Breast epithelium (tissue), 4 donors: ENCODE data around the gene ALG5. TPM values are rescaled to one million over a fixed set of nuclear protein-coding genes. Genes with fewer than 3 reads are reported as not detected.

Experiments used
- DNase-seq, 2 donors: peaks; one replicate each; pipeline ENCODE4 v3.0.0-alpha.2; 2019; ENCODE audit warnings: low spot score in 2 of 2
- H3K27ac ChIP-seq, 2 donors: fragments of 200-600 bp; sonication (generic) in 1 of 2; one replicate each; pipeline ENCODE4 v1.5.1; 2016 to 2019; ENCODE audit warnings: mild to moderate bottlenecking in 1 of 2
- H3K27me3 ChIP-seq, 2 donors: fragments of 200-600 bp; sonication (generic) in 1 of 2; one replicate each; pipeline versions ENCODE4 v1.5.1 to v1.6.0; 2017 to 2019; ENCODE audit warnings: control low read depth in 1 of 2, mild to moderate bottlenecking in 1 of 2
- H3K36me3 ChIP-seq: fragments of 200-600 bp; one replicate; pipeline ENCODE4 v1.5.1; 2019
- H3K4me1 ChIP-seq, 2 donors: fragments of 200-600 bp; sonication (generic); one replicate each; pipeline ENCODE4 v1.5.1; 2016 to 2019; ENCODE audit warnings: control low read depth in 1 of 2
- H3K4me3 ChIP-seq, 3 donors: fragments of 200-600 bp; sonication (generic); 1 replicate in 2 of 3; 2 replicates in 1 of 3; pipeline ENCODE4 v1.5.1; 2016 to 2019; ENCODE audit warnings: mild to moderate bottlenecking in 3 of 3, moderate library complexity in 2 of 3
- H3K9me3 ChIP-seq, 2 donors: fragments of 200-600 bp; sonication (generic) in 1 of 2; one replicate each; pipeline ENCODE4 v1.5.1; 2016 to 2019; ENCODE audit warnings: control low read depth in 1 of 2
- CTCF ChIP-seq, 3 donors: fragments of 450-650 bp; IDR thresholded peaks; one replicate each; pipeline ENCODE4 v1.5.1; 2016 to 2017; ENCODE audit warnings: antibody characterized with exemption in 3 of 3, mild to moderate bottlenecking in 3 of 3, moderate library complexity in 3 of 3
- POLR2A ChIP-seq: fragments of 450-650 bp; IDR thresholded peaks from one replicate; pipeline ENCODE4 v1.6.1; 2016; ENCODE audit warnings: antibody characterized with exemption, mild to moderate bottlenecking, moderate library complexity
- POLR2AphosphoS5 ChIP-seq, 3 donors: sonication (generic); formaldehyde crosslinking; IDR thresholded peaks; one replicate each; pipeline ENCODE4 v1.6.1; 2017; ENCODE audit warnings: antibody characterized with exemption in 3 of 3
- intact Hi-C: fragments of 100-400 bp; cut with DNase I; formaldehyde crosslinking; loops from one replicate; pipeline ENCODE4 v1.15.1; 2023; ENCODE audit warnings: low total_unique reads
- total RNA-seq, 3 donors: library from RNA; depleted of rRNA; stranded (reverse); fragments of >200 nt; gene quantifications; one replicate each; pipeline ENCODE4 v1.1.0, GENCODE V29; 2016

The ALG5 gene, protein sequence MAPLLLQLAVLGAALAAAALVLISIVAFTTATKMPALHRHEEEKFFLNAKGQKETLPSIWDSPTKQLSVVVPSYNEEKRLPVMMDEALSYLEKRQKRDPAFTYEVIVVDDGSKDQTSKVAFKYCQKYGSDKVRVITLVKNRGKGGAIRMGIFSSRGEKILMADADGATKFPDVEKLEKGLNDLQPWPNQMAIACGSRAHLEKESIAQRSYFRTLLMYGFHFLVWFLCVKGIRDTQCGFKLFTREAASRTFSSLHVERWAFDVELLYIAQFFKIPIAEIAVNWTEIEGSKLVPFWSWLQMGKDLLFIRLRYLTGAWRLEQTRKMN
- 10 to 100 TPM; 32.6 to 37.0 (median 32.8) TPM for total RNA-seq

GRCh38 chr13:36999054-36999714 lies at the start of gene ALG5:
ALG5 (minus strand) TSS chr13:36999340; CDS start chr13:36999300, 40 bp downstream.
- H3K4me3 ChIP-seq, result peak within 1 kb of the TSS; percentile 83 to 98 (median 98)

GRCh38 chr13:37047846-37048245 lies 48.7 kb upstream of the ALG5 start:
- H3K9me3 ChIP-seq, result no peaks in the 10 kb centered on the region
- H3K27ac ChIP-seq, result no peak overlapping the region
- intact Hi-C loops, result no loop called here
- H3K4me3 ChIP-seq, result no peak overlapping the region
- DNase-seq, result no peak
- no peaks in the 10 kb centered on the region for H3K4me1 ChIP-seq
- no peaks in the 10 kb centered on the region for H3K36me3 ChIP-seq
- H3K27me3 ChIP-seq, result no peaks in the 10 kb centered on the region
- TF ChIP-seq CTCF (IDR thresholded peaks at IDR 0.05) (no peak), POLR2A (no peak), POLR2AphosphoS5 (IDR thresholded peaks at IDR 0.05) (no peak)

More at GRCh38 chr13:36999054-36999714, at the start of gene ALG5:
- intact Hi-C loops, result no loop called here
- no peaks in the 10 kb centered on the region for H3K27me3 ChIP-seq
- DNase-seq, result peak; percentile 78 to 89
- H3K36me3 ChIP-seq, result peaks cover under 1% of the 10 kb centered on the region
- H3K9me3 ChIP-seq, result no peaks in the 10 kb centered on the region
- peak within 1 kb of the TSS; percentile 98 to 99 for H3K27ac ChIP-seq
- peaks cover 0 to 18% of the 10 kb centered on the region in 2 donors for H3K4me1 ChIP-seq
- TF ChIP-seq CTCF (IDR thresholded peaks at IDR 0.05) (peak; percentile 16 to 97 (median 66)), POLR2A (no peak), POLR2AphosphoS5 (IDR thresholded peaks at IDR 0.05) (peak; percentile 52 to 84 (median 60))

- Histone ChIP-seq H3K4me3 (no peak overlapping the region), H3K36me3 (no peaks in the 10 kb centered on the region), H3K9me3 (no peaks in the 10 kb centered on the region), H3K4me1 (no peaks in the 10 kb centered on the region), H3K27ac (no peak overlapping the region), H3K27me3 (no peaks in the 10 kb centered on the region)
- DNase-seq, result no peak
- intact Hi-C loops, result no loop called here
- TF ChIP-seq CTCF (IDR thresholded peaks at IDR 0.05), result no peak
- no peak for TF ChIP-seq POLR2AphosphoS5 (IDR thresholded peaks at IDR 0.05)
- no peak for TF ChIP-seq POLR2A
These were observed 47.9 kb upstream of the ALG5 start for GRCh38 chr13:37047032-37047431.

DNA sequence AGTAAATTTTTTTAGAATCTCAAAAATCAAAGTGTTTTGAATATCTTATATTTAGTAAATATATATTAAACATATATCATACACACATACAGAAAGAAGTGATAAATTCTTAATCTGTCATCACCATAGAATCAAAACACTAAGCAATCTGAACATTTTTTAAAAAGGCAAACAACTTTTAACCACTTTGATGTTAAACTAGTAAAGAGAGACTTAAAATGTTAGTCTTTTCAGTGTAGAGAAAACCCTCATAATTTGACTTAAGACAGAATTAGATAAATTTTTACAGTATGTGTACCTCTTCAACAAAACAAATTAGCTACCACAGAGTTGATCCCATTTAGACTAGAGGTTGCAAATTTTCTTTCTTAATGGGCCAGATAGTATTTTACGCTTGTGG lies 46.9 kb upstream of the ALG5 start:
- Histone ChIP-seq H3K27me3 (no peaks in the 10 kb centered on the region), H3K9me3 (no peaks in the 10 kb centered on the region), H3K4me3 (no peak overlapping the region), H3K4me1 (no peaks in the 10 kb centered on the region), H3K36me3 (no peaks in the 10 kb centered on the region), H3K27ac (no peak overlapping the region)
- no peak for TF ChIP-seq POLR2AphosphoS5 (IDR thresholded peaks at IDR 0.05)
- TF ChIP-seq CTCF (IDR thresholded peaks at IDR 0.05), result no peak
- no peak for TF ChIP-seq POLR2A
- no peak for DNase-seq
- intact Hi-C loops, result no loop called here

GRCh38 chr13:37040789-37041188 lies 41.6 kb upstream of the ALG5 start:
- Histone ChIP-seq H3K9me3 (no peaks in the 10 kb centered on the region), H3K4me1 (no peaks in the 10 kb centered on the region), H3K36me3 (no peaks in the 10 kb centered on the region), H3K27me3 (no peaks in the 10 kb centered on the region), H3K27ac (no peak overlapping the region), H3K4me3 (no peak overlapping the region)
- intact Hi-C loops, result no loop called here
- DNase-seq, result no peak
- no peak for TF ChIP-seq CTCF (IDR thresholded peaks at IDR 0.05)
- no peak for TF ChIP-seq POLR2A
- TF ChIP-seq POLR2AphosphoS5 (IDR thresholded peaks at IDR 0.05), result no peak
